Stimulated activated CD8-positive, alpha-beta memory T cell treated with anti-CD3 and anti-CD28 coated beads, Interleukin-15, amount 100 ng/mL, for 24 hours (primary cell): ENCODE data around the gene PPARG.
"Not testable (repeated sequence)": the region's sequence is repeated elsewhere in the genome, so short reads cannot be mapped to it uniquely, and the experiment has no call there.

Source experiments
- DNase-seq: peaks from one replicate; pipeline ENCODE4 v3.0.0-alpha.2; 2020; ENCODE audit warnings: low read depth

The PPARG gene

GRCh38 chr3:12444582-12445471, 156.0 kb downstream of the PPARG start:
- DNase-seq = no peak

- no peak for DNase-seq
Observed at GRCh38 chr3:12445523-12446240, 156.8 kb downstream of the PPARG start.

- no peak for DNase-seq
Observed at GRCh38 chr3:12446298-12446697, 157.4 kb downstream of the PPARG start.

GRCh38 chr3:12447075-12447474, 158.2 kb downstream of the PPARG start:
- DNase-seq = no peak

- DNase-seq = not testable (repeated sequence)
Observed at GRCh38 chr3:12448404-12449202, 159.7 kb downstream of the PPARG start.

- DNase-seq = no peak
Observed at GRCh38 chr3:12449889-12450682, 161.2 kb downstream of the PPARG start.

GRCh38 chr3:12451481-12451880, 162.6 kb downstream of the PPARG start:
- no peak for DNase-seq

GRCh38 chr3:12451960-12452359, 163.1 kb downstream of the PPARG start:
- DNase-seq = no peak

GRCh38 chr3:12452361-12453330, 163.8 kb downstream of the PPARG start:
- no peak for DNase-seq

- no peak for DNase-seq
Observed at GRCh38 chr3:12454076-12454815, 165.4 kb downstream of the PPARG start.

GRCh38 chr3:12454816-12455121, 165.9 kb downstream of the PPARG start:
- no peak for DNase-seq

GRCh38 chr3:12455740-12456139, 166.9 kb downstream of the PPARG start:
- no peak for DNase-seq

GRCh38 chr3:12456441-12456840, 167.6 kb downstream of the PPARG start:
- no peak for DNase-seq

GRCh38 chr3:12457380-12457779, 168.5 kb downstream of the PPARG start:
- DNase-seq = not testable (repeated sequence)

GRCh38 chr3:12458901-12459300, 170.0 kb downstream of the PPARG start:
- DNase-seq = no peak

GRCh38 chr3:12460127-12460526, 171.3 kb downstream of the PPARG start:
- no peak for DNase-seq

GRCh38 chr3:12461097-12461649, 172.3 kb downstream of the PPARG start:
- no peak for DNase-seq

GRCh38 chr3:12462159-12462947, 173.5 kb downstream of the PPARG start:
- no peak for DNase-seq

- no peak for DNase-seq
Observed at GRCh38 chr3:12463686-12464085, 174.8 kb downstream of the PPARG start.
